Stimulated activated effector memory CD8-positive, alpha-beta T cell treated with anti-CD3 and anti-CD28 coated beads, Interleukin-12 subunit alpha, Interleukin-12 subunit beta, amount 100 ng/mL, for 72 hours (primary cell): ENCODE results near the gene NCOA5.

Experiments
- ATAC-seq: fragments of 150-1000 bp; cut with Tn5 transposase; 2 replicates; pipeline ENCODE4 v1.10.0; 2021
- DNase-seq, 2 donors: peaks; one replicate each; pipeline ENCODE4 v3.0.0; 2021 to 2022; ENCODE audit warnings: low spot score in 2 of 2
- H3K27ac Mint-ChIP-seq: one replicate; pipeline ENCODE4 v1.8.0; 2022; ENCODE audit warnings: mild to moderate bottlenecking, mixed read lengths
- H3K36me3 Mint-ChIP-seq: one replicate; pipeline ENCODE4 v1.8.0; 2022; ENCODE audit warnings: mild to moderate bottlenecking, mixed read lengths
- H3K4me1 Mint-ChIP-seq: one replicate; pipeline ENCODE4 v1.8.0; 2022; ENCODE audit warnings: mixed read lengths
- H3K4me3 Mint-ChIP-seq: one replicate; pipeline ENCODE4 v1.8.0; 2022; ENCODE audit warnings: mild to moderate bottlenecking, mixed read lengths
- H3K9me3 Mint-ChIP-seq: one replicate; pipeline ENCODE4 v1.8.0; 2022; ENCODE audit warnings: mixed read lengths

NCOA5 gene

DNA sequence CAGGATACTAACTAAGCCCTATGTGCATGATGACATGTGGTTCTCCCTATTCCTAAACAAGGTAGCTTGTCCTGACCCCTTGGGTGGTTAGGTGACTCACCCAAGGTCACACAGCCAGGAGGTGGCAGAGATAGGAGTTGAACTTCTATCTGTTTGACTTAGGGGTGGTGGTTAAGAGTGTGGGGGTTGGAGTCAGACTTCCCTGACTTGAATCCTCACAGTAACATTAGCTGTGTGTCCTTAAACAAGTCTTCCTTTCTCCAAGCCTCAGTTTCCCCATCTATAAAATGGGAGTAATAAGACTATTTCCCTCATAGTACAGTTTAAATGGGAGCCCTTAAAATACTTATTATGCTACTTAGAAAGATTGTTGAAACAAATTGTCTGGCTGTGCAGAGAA lies 38.9 kb downstream of the NCOA5 start:
- no peak overlapping the region for H3K27ac Mint-ChIP-seq
- H3K9me3 Mint-ChIP-seq, result no peaks in the 10 kb centered on the region
- H3K4me1 Mint-ChIP-seq, result peaks cover 9% of the 10 kb centered on the region
- ATAC-seq, result no peak
- no peaks in the 10 kb centered on the region for H3K36me3 Mint-ChIP-seq
- DNase-seq, result no peak
- H3K4me3 Mint-ChIP-seq, result no peak overlapping the region

DNA sequence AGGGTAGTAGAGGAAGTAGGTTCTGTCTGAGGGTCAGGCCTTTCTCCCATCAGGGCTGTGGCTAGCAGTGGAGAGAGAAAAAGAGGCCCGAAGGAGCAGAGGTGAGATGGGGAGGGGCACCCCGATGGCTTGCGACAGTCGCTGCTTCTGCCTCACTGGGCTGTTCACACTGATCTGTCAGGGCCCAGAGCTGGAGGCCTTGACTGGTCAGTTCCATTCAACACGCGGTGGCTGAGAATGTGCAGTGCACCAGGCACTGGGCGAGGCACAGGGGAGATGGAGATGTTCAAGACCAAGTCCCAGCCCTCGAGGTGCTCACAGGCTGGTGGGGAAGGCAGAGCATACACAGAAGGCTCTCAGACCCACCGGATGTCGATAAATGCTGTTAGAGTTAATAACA lies 39.3 kb downstream of the NCOA5 start:
- Mint-ChIP-seq H3K4me1 (peaks cover 6% of the 10 kb centered on the region), H3K9me3 (no peaks in the 10 kb centered on the region), H3K36me3 (no peaks in the 10 kb centered on the region), H3K27ac (no peak overlapping the region), H3K4me3 (no peak overlapping the region)
- DNase-seq (no peak), ATAC-seq (no peak)

DNA sequence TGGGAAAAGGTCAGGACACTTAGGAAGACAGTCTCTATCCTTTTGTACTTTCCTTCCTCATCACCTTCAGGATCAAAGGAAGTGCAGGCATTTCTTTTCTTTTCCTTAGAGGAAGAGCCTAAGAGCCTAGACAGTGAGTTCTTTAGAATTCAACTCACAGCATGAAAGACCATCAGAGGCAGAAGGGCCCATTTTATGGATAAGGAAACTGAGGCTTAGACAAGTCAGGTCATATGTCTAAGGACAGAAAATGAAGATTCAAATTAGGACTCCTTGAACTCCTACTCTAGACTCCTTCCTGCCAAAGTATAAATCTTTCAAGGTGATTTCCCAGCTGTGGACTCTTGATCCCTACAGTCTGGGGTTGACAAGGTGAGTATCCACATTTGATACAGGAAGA lies 39.9 kb downstream of the NCOA5 start:
- no peak for ATAC-seq
- H3K9me3 Mint-ChIP-seq, result no peaks in the 10 kb centered on the region
- DNase-seq, result no peak
- no peaks in the 10 kb centered on the region for H3K36me3 Mint-ChIP-seq
- H3K27ac Mint-ChIP-seq, result no peak overlapping the region
- no peak overlapping the region for H3K4me3 Mint-ChIP-seq
- H3K4me1 Mint-ChIP-seq, result no peaks in the 10 kb centered on the region

DNA sequence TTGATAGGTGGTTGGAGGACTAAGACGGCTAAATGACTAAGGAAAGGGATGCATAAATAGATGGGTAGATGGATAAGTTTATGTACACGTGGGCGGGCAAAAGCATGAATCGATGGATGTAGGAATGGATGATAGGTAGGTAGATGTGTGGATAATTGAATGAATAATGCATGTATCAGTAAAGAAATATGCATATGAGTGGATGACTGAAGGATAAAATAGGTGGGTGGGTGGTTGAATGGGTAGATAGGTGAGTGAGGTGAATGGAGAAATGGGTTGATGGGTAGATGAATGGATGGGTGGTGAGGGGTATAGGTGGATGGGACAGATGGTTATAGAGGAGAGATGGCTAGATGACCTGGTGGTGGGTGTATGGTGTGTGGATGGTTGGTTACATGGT lies 40.6 kb downstream of the NCOA5 start:
- H3K4me3 Mint-ChIP-seq, result no peak overlapping the region
- ATAC-seq, result no peak
- H3K9me3 Mint-ChIP-seq, result no peaks in the 10 kb centered on the region
- H3K4me1 Mint-ChIP-seq, result no peaks in the 10 kb centered on the region
- H3K27ac Mint-ChIP-seq, result no peak overlapping the region
- no peak for DNase-seq
- H3K36me3 Mint-ChIP-seq, result no peaks in the 10 kb centered on the region

DNA sequence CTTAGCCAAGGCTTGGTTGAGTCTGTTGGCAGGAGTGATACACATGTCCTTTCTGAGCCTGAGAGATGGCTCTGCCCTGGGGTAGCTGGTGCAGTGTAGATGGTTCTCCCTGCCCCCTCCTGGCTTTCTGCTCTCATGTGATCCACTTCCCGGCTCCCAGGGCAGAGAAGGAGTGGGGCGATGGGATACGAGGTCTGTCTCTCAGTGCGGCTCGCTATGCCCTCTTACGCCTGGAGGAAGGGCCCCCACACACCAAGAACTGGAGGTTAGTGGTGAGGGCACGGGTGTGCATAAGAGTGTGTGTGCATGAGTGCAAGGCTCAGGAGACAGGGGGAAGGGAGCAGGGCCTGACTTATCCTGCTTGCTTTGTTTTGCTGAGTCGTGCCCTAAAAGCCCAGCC lies 41.9 kb downstream of the NCOA5 start:
- ATAC-seq, result no peak
- H3K4me3 Mint-ChIP-seq, result no peak overlapping the region
- H3K9me3 Mint-ChIP-seq, result no peaks in the 10 kb centered on the region
- no peaks in the 10 kb centered on the region for H3K4me1 Mint-ChIP-seq
- no peak overlapping the region for H3K27ac Mint-ChIP-seq
- DNase-seq, result no peak
- H3K36me3 Mint-ChIP-seq, result no peaks in the 10 kb centered on the region

DNA sequence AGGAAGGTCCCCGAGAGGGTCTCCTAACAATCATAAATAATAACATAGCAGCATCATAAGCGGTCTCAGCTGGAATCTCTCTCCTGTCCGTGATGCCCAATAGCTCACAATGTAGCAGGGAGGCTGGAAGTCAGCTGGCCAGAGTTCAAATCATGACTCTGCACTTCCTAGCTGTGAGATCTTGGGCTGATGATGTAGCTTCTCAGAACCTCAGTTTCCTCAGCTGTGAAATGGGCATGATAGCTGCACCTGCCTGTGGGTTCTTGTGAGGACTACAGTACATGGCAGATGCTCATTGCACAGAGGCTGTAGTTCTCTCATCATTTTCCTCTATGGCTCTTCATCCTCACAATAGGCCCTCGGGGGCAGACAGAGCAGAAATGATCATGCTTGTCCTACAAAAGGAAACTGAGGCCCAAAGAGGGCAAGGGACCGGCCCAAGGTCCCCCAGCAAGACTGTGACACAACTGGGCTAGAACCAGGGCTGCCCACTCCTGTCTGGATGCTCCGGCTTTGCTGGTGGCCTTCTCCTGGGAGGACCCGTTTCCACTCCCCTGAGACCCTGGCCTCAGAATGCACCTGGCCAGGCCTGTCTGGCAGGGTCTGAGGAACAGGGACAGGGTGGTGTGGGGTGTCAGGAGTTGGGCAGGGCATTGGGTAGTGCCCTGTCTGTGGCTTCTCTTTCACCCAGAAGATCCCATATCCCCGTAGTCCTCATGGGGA lies 43.0 kb downstream of the NCOA5 start:
- H3K9me3 Mint-ChIP-seq, result no peaks in the 10 kb centered on the region
- H3K4me1 Mint-ChIP-seq, result no peaks in the 10 kb centered on the region
- no peak overlapping the region for H3K27ac Mint-ChIP-seq
- H3K4me3 Mint-ChIP-seq, result no peak overlapping the region
- H3K36me3 Mint-ChIP-seq, result no peaks in the 10 kb centered on the region
- no peak for ATAC-seq
- no peak for DNase-seq

DNA sequence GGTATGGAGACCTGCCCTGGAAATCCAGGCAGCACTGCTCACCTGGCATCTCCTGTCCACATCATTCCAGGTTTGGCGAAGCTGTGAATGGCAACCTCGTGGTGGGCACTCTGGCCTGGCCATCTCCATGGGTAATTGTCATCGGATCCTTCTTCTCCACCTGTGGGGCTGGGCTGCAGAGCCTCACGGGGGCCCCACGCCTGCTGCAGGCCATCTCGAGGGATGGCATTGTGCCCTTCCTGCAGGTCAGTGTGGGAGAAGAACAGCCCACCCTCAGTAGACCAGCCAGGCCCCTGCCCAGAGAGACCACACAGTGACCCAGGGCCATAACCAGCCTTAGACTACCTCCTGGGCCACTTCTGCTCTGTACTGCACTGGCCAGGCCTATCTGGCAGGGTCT lies 44.9 kb downstream of the NCOA5 start:
- H3K27ac Mint-ChIP-seq, result no peak overlapping the region
- H3K9me3 Mint-ChIP-seq, result no peaks in the 10 kb centered on the region
- ATAC-seq (no peak), DNase-seq (no peak)
- H3K4me3 Mint-ChIP-seq, result no peak overlapping the region
- H3K36me3 Mint-ChIP-seq, result no peaks in the 10 kb centered on the region
- H3K4me1 Mint-ChIP-seq, result no peaks in the 10 kb centered on the region

DNA sequence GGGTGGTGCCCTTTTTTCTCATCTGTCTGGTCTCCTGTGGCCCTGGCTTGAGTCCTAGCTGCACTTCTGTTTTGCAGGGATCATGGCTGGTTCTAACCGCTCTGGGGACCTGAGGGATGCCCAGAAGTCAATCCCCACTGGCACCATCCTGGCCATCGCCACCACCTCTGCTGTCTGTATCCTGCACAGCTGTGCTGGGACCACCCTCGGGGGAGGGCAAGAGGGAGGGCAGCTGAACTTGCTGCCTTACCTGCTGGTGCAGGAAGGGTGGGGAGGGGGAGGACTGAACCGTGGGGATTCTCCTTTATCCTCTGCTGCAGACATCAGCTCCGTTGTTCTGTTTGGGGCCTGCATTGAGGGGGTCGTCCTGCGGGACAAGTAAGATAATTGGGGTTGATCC lies 46.2 kb downstream of the NCOA5 start:
- H3K9me3 Mint-ChIP-seq, result no peaks in the 10 kb centered on the region
- H3K27ac Mint-ChIP-seq, result no peak overlapping the region
- no peak overlapping the region for H3K4me3 Mint-ChIP-seq
- no peaks in the 10 kb centered on the region for H3K4me1 Mint-ChIP-seq
- DNase-seq (no peak), ATAC-seq (no peak)
- no peaks in the 10 kb centered on the region for H3K36me3 Mint-ChIP-seq

DNA sequence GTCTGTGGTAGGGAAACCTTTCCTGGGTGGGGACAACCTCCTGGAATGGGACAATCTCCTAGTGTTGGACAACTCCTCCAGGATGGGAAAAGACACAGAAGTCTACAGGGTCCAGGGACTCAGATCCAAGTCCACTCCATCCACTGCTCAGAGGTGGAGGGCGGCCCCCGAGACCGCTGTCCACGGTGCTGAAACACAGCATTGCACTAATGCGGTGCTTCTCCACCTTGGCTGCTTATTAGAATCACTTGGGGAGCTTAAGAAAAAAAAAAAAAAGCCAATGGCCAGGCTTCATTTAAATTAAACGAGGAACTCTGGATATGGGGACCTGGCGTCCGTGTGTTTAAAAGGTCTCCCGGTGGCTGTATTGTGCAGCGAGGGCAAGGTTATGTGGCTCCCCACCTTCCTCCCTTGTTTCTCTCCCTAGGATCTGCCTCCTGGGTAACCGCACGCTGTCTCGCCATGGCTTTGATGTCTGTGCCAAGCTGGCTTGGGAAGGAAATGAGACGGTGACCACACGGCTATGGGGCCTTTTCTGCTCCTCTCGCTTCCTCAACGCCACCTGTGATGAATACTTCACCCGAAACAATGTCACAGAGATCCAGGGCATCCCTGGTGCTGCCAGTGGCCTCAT lies 48.7 kb downstream of the NCOA5 start:
- Mint-ChIP-seq H3K27ac (no peak overlapping the region), H3K9me3 (no peaks in the 10 kb centered on the region), H3K36me3 (no peaks in the 10 kb centered on the region), H3K4me3 (no peak overlapping the region), H3K4me1 (no peaks in the 10 kb centered on the region)
- DNase-seq (peak; percentile 40 to 74), ATAC-seq (peak; percentile 51)

DNA sequence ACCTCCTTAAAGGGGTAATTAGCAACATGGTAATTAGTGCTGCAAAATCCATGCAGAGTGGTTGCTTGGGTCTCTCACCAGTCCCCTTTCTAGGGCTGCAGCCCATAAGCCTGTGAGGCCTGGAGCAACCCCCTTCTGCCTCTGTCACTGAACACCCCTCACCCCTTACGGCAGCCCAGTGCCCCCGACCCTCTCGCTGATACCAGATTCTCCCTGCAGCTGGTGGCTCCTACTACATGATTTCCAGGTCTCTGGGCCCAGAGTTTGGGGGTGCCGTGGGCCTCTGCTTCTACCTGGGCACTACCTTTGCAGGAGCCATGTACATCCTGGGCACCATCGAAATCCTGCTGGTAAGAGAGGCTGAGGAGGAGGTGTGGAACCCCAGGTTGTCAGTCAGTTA lies 52.7 kb downstream of the NCOA5 start:
- Mint-ChIP-seq H3K4me1 (no peaks in the 10 kb centered on the region), H3K27ac (no peak overlapping the region), H3K9me3 (no peaks in the 10 kb centered on the region), H3K4me3 (no peak overlapping the region), H3K36me3 (no peaks in the 10 kb centered on the region)
- ATAC-seq (no peak), DNase-seq (no peak)

DNA sequence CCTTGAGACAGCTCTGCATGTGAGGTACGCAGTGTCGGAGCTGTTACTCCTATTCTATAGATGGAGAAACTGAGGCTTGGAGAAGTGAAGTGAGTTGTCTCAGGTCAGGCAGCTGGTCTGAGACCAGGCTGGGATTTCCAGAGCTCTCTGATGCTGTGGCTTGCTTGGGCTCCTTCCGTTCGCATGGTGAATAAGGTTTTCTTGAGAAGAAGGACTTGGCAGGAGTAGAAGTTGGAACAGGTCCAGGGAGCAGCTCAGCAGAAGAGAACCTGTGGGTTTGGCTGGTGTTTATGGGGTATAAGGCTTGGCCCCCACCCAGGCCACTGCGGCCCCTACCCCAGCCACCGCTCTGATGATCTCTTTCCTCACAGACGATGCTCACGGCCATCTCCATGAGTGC lies 53.4 kb downstream of the NCOA5 start:
- H3K4me1 Mint-ChIP-seq, result no peaks in the 10 kb centered on the region
- H3K27ac Mint-ChIP-seq, result no peak overlapping the region
- DNase-seq (no peak), ATAC-seq (no peak)
- H3K4me3 Mint-ChIP-seq, result no peak overlapping the region
- no peaks in the 10 kb centered on the region for H3K36me3 Mint-ChIP-seq
- no peaks in the 10 kb centered on the region for H3K9me3 Mint-ChIP-seq

DNA sequence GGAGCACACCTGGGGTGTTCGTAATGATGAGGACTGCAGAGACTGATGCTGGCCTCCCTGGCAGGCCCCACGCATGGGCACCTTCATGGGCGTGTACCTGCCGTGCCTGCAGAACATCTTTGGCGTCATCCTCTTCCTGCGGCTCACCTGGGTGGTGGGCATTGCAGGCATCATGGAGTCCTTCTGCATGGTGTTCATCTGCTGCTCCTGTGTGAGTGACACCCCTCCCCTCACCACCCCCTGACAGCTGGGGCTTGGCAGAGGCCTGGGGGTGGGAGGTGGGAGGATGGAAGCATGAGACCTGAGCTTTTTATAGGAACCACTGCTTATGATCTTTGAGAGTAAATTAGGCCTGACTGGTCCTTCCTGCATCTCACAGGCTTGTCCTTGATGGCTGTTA lies 54.0 kb downstream of the NCOA5 start:
- no peaks in the 10 kb centered on the region for H3K9me3 Mint-ChIP-seq
- no peak overlapping the region for H3K4me3 Mint-ChIP-seq
- DNase-seq (no peak), ATAC-seq (no peak)
- no peak overlapping the region for H3K27ac Mint-ChIP-seq
- no peaks in the 10 kb centered on the region for H3K4me1 Mint-ChIP-seq
- H3K36me3 Mint-ChIP-seq, result no peaks in the 10 kb centered on the region

DNA sequence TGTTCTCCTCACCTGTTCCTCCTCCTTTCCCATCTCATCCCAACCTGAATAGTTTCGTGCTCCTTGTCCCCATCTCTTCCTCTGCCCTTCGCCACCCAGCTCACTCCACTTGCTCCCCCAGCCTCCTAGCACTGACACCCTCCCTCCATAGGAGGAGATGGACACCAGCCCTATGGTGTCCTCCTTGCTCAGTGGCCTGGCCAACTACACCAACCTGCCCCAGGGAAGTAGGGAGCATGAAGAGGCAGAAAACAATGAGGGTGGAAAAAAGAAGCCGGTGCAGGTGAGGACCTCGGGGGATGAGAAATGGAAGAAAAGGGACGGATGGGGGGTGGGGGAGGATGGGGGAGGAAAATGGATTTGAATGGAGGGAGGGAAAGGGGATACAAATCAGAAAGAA lies 54.5 kb downstream of the NCOA5 start:
- no peaks in the 10 kb centered on the region for H3K4me1 Mint-ChIP-seq
- no peak overlapping the region for H3K27ac Mint-ChIP-seq
- H3K36me3 Mint-ChIP-seq, result no peaks in the 10 kb centered on the region
- no peak overlapping the region for H3K4me3 Mint-ChIP-seq
- no peaks in the 10 kb centered on the region for H3K9me3 Mint-ChIP-seq
- DNase-seq (no peak), ATAC-seq (no peak)

DNA sequence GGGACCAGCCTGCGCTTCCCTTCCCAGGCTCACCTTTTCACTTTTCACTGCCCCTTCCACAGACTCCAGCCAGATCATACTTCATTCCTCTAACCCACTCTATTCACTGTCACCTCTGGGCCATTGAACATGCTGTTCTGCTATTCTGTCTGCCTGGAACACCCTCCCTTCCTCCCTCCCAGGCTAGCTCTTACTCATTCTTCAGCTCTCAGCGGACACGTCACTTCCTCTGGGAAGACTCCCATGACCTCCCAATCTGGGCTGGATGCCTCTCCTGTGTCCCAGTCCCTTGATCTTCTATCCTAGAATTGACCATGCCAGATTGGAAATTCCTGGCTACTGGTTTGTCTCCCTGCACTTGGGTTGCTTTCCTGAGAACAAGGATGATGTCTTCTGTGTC lies 55.7 kb downstream of the NCOA5 start:
- Mint-ChIP-seq H3K36me3 (no peaks in the 10 kb centered on the region), H3K9me3 (no peaks in the 10 kb centered on the region), H3K4me1 (no peaks in the 10 kb centered on the region), H3K27ac (no peak overlapping the region), H3K4me3 (no peak overlapping the region)
- no peak for ATAC-seq
- no peak for DNase-seq

DNA sequence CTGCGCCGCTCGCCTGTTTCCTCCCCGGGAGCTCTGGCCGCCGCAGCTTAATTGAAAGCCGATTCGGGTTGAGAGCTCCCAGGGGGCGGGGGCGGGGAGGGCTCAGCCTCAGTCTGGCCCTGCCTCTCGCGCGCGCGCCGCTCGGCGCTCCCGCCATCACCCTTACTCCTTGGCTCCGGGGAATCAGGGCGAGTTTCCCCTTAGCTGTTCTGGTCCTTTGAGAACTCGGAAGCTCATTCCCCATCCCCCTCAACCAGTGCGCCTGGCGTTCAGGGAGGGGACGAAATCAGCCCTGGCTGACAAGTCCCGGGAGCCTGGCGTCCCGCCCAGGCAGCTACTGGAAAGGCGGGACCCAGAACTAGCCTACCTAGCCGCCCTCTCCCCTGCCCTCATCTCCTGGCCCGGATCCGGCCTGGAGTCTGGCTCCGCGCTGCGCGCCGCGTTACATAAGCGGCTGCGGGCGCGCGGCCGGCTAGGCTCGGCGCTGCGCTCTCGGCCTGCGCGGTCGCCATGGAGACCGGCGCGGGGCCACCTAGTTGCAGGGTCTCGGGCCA lies 58.0 kb downstream of the NCOA5 start:
- no peak for DNase-seq
- ATAC-seq, result no peak
- Mint-ChIP-seq H3K36me3 (no peaks in the 10 kb centered on the region), H3K4me3 (no peak overlapping the region), H3K4me1 (no peaks in the 10 kb centered on the region), H3K9me3 (no peaks in the 10 kb centered on the region), H3K27ac (no peak overlapping the region)

DNA sequence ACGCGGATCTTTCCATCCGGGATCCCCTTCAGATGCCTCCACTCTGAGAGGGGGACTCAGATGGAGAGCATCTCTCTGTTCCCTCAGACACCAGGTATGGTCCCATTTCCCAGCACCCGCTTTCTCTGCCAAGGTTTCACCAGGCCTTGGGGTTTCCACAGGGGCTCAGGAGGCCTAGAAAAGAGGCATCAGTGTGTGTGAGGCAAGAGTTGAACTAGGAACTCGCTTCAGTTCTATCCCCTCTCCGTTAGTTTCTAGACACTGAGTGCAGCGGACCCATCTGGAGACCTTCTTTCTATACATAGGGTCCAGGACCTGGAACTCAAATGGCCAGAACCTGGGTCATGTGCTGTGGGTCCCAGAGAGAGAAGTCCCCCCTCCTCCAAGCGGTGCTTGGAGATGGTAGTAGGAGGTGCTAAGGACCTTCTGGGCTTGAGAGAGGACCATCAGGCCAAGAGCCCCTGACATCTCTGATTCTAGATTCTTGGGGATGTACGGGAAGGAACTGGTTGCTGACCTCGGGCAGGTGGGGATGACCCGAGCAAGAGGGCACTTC lies 58.7 kb downstream of the NCOA5 start:
- DNase-seq (no peak), ATAC-seq (no peak)
- Mint-ChIP-seq H3K27ac (no peak overlapping the region), H3K9me3 (no peaks in the 10 kb centered on the region), H3K36me3 (no peaks in the 10 kb centered on the region), H3K4me3 (no peak overlapping the region), H3K4me1 (no peaks in the 10 kb centered on the region)
